HG02763 (cell line): ENCODE results near the gene TMPRSS13.

Experiments used
- ATAC-seq: cut with Tn5 transposase; IDR thresholded peaks from one replicate; pipeline ENCODE4 v1.9.1; 2021; ENCODE audit warnings: mild to moderate bottlenecking, moderate library complexity; ENCODE audit not compliant: unreplicated experiment

The TMPRSS13 gene

DNA sequence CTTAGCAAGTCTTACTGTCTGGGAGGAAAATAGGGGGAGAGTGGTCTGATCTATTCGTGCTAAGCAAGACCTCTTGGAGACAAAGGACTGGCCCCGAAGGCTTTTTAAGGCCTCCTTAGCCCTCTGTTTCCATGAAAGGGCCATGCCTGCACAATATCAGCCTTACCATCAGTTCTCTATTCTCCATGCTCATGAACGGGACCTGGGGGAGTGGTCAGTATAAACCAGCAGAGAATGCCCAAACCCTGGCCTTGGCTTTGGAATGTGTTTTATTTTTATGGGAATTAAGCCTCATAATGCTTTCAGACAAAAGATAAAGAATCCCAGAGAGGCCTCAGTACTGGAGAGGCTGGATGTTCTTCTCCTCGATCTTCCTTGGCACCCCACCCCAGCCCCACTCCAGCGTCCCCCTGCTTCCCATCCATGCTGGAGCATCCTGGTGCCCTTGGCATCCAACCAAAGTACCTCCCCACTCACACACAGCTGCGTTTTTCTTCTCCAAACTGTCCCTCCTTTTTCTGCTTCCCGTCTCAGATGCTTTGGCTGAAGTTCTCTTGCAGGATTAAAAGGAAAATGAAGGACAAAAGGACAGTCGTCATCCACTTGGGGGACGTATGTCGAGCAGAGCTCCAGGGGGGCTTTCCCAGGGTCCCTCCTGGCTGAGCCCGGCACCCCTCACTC lies 71.3 kb downstream of the TMPRSS13 start:
- no peak for ATAC-seq

GRCh38 chr11:117855912-117856651 lies 73.1 kb downstream of the TMPRSS13 start:
- no peak for ATAC-seq

GRCh38 chr11:117855186-117855845 lies 73.9 kb downstream of the TMPRSS13 start:
- ATAC-seq, result no peak

GRCh38 chr11:117852309-117852708 lies 76.9 kb downstream of the TMPRSS13 start:
- no peak for ATAC-seq

GRCh38 chr11:117851852-117852251 lies 77.3 kb downstream of the TMPRSS13 start:
- no peak for ATAC-seq

GRCh38 chr11:117851106-117851505 lies 78.1 kb downstream of the TMPRSS13 start:
- ATAC-seq, result no peak
